Measurements from ENCODE around the gene NXT2.
"Not testable (repeated sequence)": the region's sequence is repeated elsewhere in the genome, so short reads cannot be mapped to it uniquely, and the experiment has no call there.

NXT2 gene

GRCh38 chrX:109536439-109537323 lies at the start of gene NXT2:
TSS of gene NXT2 (plus strand) at chrX:109536844. CDS start at chrX:109537007, 163 bp downstream.
- ATAC-seq, result peak; percentile 98

- ATAC-seq, result no peak
Observed at GRCh38 chrX:109487640-109488039, 49.0 kb upstream of the NXT2 start.

- no peak for ATAC-seq
Observed at GRCh38 chrX:109489174-109489573, 47.5 kb upstream of the NXT2 start.

GRCh38 chrX:109498434-109498833 lies 38.2 kb upstream of the NXT2 start:
- ATAC-seq, result no peak

- ATAC-seq, result no peak
Observed at GRCh38 chrX:109501176-109501575, 35.5 kb upstream of the NXT2 start.

GRCh38 chrX:109508915-109509314 lies 27.7 kb upstream of the NXT2 start:
- ATAC-seq, result no peak

GRCh38 chrX:109511113-109511512 lies 25.5 kb upstream of the NXT2 start:
- no peak for ATAC-seq

- no peak for ATAC-seq
Observed at GRCh38 chrX:109519001-109519400, 17.6 kb upstream of the NXT2 start.

- no peak for ATAC-seq
Observed at GRCh38 chrX:109533005-109533404, 3.6 kb upstream of the NXT2 start.

GRCh38 chrX:109533631-109534030 lies 3.0 kb upstream of the NXT2 start:
- no peak for ATAC-seq

- no peak for ATAC-seq
Observed at GRCh38 chrX:109534933-109535332, 1.7 kb upstream of the NXT2 start.

- no peak for ATAC-seq
Observed at GRCh38 chrX:109535578-109535977, 1.1 kb upstream of the NXT2 start.

- ATAC-seq, result no peak
Observed at GRCh38 chrX:109537324-109537665, 651 bp downstream of the NXT2 start.

- ATAC-seq, result not testable (repeated sequence)
Observed at GRCh38 chrX:109539007-109539406, 2.4 kb downstream of the NXT2 start.

- ATAC-seq, result no peak
Observed at GRCh38 chrX:109553862-109554261, 17.2 kb downstream of the NXT2 start.

- not testable (repeated sequence) for ATAC-seq
Observed at GRCh38 chrX:109576083-109576482, 39.4 kb downstream of the NXT2 start.

- no peak for ATAC-seq
Observed at GRCh38 chrX:109577055-109577454, 40.4 kb downstream of the NXT2 start.

GRCh38 chrX:109578916-109579315 lies 42.3 kb downstream of the NXT2 start:
- no peak for ATAC-seq

- no peak for ATAC-seq
Observed at GRCh38 chrX:109585488-109585887, 48.8 kb downstream of the NXT2 start.

- no peak for ATAC-seq
Observed at GRCh38 chrX:109590176-109590575, 53.5 kb downstream of the NXT2 start.
